Ecto neural progenitor cell (in vitro differentiated cells): Measurements from ENCODE around the gene TMPRSS6.
A peak's percentile ranks its signal among the peaks of the same experiment; 100 is the strongest.

ENCODE experiments used
- DNase-seq: peaks from one replicate; pipeline ENCODE4 v3.0.0-alpha.2; 2018; ENCODE audit warnings: low spot score

TMPRSS6 gene

DNA sequence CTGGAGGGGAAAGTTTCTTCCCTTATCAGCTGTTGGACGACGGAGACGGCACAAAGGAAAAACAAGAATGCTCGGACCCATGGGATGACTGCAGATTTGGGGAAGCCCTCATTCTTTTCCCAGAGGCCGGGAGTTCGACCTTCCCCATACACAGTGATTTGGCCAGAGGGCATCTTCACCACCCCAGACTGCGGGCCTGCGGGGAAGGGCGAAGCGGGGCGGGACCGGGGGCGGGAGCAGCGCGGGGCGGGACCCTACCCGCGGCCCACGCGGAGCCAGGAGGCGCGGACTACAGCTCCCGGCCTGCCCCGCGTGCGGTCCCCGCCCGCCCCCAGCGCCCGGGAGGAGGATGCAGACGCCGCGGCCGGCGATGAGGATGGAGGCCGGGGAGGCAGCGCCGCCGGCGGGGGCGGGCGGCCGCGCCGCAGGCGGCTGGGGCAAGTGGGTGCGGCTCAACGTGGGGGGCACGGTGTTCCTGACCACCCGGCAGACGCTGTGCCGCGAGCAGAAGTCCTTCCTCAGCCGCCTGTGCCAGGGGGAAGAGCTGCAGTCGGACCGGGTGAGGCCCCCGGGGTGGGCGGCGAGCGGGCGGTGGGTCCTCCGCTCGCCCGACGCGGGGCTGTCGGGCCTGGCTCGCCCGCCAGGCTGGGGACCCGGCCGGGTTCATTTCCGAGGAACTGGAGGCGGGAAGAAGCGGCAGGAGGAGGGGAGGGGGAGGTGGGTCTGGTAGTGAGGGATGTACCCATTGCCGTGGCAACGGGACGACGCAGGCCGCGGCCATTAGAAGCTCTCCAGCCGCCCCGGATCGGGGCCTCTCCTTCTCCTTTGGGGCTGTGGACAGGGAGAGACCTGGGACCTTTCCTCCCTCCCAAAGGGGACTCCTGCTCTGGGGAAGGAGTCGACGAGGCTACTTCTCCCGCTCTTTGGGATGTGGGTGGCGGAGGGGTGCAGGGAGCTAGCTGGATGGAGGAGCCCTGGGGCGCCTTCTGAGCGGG is 57.8 kb downstream of the TMPRSS6 start, which contains the start of gene KCTD17:
TSS of gene KCTD17 (plus strand) at position 352 of the 995 bp plus-strand sequence. CDS start at position 371, 19 bp downstream.
- peak; percentile 80 for DNase-seq

DNA sequence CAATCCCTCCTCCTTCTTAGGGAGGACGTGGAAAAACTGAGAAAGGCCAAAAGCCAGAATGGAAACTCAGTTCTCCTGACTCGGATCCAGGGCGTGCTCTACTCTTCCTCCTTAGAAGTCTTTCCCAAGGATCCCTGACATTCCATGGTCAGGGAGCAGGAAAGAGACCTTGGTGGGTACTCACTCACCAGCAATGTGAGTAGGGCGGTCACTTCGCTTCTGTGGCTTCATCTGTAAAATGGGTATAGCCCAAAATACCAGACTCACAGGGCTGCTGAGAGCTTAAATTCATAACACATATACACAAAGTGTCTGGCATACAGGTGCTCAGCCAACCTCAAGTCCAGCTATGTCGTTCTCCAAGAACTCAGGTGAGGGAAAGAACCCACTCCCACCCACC is 58.6 kb downstream of the TMPRSS6 start:
- DNase-seq: no peak

DNA sequence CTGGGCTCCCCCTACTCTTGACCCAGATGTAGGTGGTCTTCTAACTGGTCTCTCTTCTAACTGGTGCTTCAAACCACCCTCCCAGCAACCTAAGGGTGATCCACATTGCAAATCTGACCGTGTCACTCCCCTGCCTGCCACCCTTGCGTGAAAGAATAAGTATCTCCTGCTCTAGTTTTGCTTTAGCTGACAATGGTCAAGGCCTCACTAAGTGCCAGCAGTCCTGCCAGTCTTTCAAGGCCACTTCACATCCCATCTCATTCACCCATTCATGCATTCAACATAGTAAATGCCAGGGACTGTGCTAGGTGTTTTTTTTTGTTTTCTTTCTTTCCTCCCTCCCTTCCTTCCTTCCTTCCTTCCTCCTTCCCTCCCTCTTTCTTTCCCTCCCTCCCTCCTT is 60.3 kb downstream of the TMPRSS6 start:
- DNase-seq: no peak

DNA sequence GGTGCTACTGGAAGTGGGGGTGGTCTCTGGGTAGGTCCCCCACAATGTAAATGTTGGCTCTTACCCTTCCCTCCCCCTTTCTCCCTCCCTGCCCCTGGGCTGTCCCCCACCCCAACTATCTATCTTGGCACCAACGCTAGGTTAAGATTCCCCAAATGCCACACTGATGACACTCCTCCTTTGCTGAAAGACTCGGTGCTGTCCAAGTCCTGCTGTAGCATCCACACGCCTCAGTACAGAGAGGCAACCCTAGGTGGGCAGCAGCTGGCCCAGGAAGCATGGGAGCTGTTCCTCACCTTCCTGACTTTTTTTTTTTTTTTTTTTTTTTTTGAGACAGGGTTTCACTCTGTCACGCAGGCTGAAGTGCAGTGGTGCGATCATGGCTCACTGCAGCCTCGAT is 61.4 kb downstream of the TMPRSS6 start:
- DNase-seq: no peak

DNA sequence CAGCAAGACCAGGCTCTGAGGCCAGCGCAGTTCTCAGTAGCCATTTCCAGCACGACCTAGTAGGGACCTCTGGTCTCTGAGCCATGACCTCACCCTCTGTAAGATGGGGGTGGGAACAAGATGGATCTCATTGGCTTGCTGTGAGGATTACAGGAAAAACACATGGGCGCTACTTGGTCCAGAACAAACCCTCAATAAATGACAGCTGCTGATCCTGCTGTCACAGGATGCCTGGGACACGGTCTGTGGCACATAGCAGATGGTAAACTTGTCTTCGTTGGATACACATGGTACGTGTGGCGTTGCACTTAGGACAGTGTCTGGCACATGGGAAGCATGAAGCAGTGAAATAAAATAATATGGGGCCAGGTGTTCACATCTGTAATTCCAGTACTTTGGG is 62.5 kb downstream of the TMPRSS6 start:
- DNase-seq: no peak

DNA sequence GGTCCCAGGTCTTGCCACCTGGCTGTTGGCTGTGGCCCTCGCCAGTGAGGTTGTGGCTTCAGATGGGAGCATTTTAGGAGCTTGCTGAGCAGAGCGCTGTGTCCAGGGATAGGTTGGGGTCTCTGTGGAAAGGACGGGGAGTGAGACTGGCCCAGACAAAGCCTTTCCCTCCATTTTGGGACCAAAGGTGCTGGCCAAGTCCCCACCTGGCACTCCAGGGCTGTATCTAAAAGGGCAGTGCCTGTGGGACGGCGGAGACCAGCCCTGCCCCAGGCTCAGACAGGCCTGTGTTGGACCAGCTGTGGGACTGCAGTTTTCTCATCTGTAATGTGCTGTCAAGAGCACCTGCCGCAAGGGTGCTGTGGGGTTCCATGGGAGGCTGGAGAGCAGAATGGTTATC is 62.9 kb downstream of the TMPRSS6 start:
- no peak for DNase-seq

DNA sequence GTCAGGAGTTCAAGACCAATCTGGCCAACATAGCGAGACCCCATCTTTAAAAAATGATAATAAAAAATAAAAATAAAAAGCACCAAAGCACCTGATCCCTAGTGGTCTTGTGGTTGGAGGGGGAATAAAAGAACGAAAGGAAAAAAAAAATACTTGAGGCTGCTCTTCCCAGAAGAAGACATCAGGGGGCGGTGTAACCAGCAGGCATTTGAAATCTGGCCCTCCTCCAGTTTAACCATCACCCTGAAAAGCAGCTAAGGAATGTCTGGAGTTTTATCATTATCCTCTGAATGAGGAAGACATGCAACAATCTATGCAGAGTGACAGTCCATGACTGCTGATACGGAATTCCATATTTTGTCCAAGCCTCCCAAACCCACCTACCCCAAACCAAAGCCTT is 63.6 kb downstream of the TMPRSS6 start:
- DNase-seq: no peak

DNA sequence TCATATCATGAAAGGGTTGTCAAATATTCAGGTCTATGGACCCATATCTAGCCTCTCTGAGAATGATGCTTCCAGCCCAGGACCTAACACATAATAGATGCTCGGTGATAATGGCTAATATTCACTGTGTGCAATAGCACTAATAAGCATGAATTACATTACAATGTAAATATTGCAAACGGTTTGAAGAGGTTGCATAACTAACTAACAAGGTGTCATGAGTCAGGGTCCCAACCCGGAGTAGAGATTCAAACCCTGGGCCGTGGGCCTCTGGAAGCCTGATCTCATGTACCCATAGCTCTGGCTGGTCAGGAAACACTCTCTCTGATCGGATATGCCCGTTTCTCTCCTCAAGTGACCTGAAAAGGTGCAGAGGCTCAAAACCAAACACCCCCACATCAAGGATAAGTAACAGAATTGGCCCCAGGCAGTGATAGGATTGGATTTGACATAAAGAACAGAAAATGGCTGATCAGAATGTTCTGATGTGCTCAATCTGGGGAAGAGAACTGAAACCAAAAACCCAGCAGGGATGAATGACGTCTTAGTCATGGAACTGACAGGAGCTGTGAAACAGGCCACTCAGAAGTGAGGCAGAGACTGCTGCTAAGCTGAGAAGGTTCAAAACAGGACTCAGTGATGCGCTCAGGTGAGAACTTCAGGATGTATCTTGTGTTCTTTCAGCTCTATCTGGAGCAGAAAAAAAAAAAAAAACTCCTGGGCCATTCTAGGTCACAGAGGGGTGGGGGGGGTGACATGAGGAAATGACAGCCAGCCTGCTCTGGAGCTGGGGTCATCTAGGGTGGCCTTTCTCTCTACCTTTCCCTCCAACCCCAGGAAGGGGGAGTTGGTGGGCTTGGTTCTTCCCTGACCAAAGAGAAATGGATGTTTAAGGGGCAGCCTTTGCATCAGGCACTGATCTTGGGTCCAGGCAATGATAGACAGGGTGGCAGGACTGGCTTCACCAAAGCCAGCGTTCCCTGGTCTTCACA is 64.6 kb downstream of the TMPRSS6 start:
- no peak for DNase-seq

DNA sequence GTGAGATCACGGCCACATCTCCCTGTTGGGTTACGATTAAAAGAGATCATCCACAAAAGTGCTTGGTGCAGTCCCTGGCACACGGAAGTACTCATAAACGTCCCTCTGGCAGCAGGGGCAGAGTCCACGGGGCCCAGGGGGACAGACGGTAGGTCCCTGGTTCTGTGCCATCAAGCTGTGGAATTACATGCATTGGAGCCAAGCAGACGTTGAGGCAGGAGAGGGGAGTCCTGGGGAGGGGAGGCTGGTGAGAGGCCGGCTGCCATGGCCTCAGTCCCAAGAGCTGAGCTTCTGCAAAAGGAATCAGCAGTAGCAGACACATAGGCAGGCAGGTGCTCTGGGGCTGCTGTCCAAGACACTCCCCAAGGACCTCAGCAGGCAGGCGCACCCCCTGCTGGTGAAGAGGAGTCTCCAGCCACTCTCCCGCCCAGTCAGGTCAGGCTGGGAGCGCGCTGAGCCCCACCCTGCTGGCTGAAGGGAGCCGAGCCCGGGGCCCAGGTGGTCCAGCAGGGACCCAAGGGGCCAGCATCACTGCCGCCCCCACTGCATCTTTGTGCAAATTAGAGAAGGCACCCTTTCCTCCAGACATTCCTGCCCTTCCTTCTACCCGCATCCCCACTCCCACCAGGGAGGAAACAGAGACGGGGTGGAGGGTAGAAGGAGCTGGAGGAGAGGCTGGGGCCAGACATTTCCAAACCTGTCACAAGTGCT is 65.5 kb downstream of the TMPRSS6 start:
- no peak for DNase-seq

DNA sequence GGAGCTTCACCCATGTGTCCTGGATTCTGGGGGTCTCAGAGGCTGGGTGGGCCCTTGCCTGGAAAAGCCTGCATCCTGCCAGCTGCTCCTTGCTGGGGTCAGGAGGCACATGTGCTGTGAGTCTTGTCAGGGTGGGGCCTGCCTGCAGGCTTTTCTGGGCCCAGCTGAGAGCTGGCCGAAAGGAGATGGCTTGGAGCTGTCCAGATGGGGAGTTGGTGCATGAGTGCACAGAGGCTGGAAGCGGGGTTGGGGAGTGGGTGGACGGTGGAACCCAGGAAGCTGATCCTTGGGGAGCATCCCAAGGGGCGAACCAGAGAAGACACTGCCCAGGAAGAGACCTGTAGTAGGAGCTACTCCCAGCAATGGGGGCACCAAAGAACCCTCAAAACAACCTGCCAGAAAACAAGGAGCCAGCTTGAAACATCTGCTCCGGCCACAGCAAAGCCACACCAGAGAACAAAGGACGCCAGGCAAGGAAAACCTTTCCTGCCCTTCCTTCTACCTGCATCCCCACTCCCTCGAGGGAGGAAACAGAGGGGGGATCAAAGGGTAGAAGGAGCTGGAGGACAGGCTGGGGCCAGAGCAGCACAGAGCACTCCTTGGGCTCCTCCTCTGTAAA is 66.2 kb downstream of the TMPRSS6 start:
- no peak for DNase-seq

DNA sequence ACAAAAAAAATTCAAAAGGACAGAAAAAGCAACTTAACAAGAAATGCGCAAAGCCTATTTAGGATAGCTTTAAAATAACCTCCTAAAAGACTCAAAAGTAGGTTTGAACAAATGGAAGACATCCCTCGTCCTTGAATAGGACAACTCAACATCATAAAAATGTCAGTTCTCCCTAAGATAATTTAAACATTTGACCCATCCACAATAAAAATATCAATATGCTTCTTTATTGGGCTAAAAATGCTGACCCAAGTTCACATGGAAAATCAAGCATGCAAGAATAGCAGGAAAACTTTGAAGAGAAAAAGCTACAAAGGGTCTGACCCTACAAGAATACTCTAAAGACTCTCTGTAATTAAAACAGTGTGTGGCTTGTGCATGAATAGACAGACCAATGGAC is 70.0 kb downstream of the TMPRSS6 start:
- no peak for DNase-seq

DNA sequence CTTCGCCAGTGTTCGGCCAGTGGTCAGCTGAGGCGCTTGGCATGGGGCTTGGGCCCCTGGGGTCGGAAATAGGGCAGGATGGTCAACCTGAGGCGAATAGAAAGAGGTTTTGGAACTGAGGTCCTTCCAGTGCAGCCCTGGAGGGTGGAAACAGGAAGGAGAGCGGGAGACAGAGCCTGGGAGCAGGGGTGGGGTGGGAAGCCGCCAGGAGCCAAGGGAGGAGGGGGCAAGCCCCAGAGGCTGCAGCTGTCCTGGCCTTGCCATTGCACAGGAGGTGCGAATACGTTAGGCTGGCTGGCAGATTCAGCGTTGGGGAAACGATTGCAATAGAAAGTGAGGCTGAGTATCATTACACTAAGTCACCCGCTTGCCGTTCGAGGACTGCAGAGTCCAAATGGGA is 71.8 kb downstream of the TMPRSS6 start:
- no peak for DNase-seq

DNA sequence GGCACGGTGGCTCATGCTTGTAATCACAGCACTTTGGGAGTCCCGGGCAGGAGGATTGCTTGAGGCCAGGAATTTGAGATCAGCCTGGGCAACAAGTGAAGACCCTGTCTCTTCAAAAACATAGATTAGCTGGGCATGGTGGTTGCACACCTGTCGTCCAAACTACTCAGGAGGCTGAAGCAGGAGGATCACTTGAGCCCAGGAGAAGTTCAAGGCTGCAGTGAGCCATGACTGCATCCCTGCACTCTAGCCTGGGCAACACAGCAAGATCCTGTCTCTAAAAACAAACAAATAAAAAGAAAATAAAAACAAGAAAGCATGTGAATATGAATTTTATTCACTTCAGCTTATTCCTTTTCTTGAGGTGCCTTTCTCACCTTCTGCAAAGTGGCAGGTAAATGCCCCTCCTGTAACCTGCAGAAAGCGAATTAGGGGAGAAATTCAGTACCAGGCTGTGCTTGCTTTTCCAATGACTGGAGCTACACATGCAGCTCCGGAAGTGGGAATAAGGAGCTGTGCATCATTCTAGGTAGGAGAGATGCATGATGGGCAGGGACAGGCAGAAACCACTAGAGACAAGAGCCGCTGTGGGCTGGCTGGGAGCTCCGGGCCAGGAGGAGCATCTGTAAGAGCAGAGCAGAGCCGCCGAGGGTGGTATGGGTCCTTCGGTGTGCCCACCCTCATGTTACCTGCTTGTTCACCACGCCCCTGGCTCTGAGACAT is 72.7 kb downstream of the TMPRSS6 start:
- DNase-seq: no peak

DNA sequence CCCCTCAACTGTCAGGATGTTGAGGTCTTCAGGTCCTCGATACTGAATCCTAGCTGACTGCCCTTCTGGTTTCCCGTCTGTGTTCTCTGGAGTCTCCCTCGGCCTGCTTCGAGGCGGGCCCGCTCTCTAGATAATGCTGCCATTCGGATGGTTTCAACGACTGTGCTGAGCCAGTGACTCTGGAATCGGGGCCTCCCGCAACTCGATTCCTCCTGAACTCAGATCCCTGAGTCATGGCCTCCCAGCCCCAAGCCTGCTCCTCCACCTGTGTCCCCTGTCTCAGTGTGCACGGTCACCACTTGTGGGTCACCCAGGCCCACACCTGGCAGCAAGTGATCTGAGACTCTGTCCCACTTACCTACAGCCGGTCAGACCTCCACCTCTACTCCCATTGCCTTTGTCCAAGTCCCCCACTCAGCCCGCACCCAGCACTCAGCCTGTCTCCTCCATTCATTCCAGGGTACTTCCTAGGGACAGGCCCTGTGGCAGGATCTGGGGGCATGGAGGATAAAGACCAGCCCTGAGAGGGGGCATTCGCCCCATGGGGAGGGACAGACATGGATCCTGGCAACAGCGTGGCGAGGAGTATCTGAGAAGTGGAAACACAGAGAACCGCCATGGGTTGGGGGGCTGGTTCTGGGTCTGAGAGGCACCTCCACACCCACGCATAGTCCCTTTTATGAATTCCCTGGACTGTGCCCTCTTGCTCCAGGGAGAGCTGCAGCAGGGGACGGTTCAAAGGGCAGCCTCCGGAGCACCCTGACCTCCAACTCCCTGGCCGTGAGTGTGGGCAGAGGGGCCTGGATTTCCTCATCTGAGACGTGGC is 75.7 kb downstream of the TMPRSS6 start:
- no peak for DNase-seq

DNA sequence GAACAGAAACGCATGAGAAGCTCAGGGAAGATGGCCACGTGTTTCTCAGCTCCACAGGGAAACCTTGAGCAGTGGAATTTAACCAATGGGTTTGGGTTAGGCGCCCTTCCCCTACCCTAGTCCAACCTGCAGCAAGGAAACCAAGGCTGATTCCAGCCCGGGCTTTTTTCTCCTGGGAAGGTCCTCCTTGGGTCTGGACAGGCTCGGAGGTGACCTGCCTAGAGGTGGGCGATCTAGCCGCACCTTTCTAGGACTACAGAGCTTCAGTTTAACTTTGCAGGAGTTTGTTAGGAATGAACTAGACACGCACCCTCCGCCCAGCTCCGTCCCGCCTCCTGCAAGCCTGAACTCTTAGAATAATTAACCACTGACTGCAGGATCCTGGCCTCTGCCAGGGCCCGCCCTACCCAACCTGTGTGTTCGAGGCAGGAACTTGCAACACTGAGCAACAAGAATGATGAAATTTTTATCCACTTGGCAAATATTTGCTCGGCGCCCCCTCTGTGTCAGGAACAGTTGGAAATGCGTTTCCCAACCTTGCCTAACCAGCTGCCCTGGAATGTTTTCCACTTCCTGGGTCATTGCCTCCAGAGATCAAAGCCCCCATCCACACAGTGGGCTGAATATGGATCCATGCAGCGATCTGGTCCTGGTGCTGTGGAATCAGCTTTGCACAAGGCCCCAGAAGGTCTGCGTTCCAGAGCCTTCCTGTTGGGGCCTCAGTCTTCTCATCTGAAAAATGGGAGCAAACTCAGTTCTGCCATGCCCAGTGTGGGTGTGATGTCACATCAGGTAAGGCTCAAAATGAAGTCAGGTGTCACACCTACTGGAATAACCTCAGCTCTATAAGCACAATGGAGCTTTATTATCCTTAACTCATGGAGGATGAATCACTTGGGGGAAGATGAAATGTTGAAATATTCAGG is 76.7 kb downstream of the TMPRSS6 start:
- no peak for DNase-seq

DNA sequence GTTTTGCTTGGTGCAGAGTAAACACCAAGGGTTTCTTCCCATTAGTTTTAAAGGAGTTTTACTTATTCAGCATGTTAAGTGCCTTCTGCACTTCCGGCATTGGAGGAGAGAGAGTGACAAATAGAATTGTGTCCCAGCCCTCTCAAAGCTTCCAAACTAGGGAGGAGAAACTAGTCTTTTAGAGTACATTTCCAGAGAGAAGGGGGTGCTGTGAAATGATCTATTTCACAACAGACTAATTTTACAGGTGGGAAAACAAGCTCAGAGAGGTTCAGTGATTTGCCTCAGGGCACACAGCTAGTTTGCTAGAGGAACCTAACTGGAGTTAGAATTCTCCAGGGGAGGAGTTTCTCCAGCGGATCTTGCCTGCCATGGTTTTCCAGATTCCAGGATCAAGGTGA is 77.4 kb downstream of the TMPRSS6 start:
- no peak for DNase-seq

DNA sequence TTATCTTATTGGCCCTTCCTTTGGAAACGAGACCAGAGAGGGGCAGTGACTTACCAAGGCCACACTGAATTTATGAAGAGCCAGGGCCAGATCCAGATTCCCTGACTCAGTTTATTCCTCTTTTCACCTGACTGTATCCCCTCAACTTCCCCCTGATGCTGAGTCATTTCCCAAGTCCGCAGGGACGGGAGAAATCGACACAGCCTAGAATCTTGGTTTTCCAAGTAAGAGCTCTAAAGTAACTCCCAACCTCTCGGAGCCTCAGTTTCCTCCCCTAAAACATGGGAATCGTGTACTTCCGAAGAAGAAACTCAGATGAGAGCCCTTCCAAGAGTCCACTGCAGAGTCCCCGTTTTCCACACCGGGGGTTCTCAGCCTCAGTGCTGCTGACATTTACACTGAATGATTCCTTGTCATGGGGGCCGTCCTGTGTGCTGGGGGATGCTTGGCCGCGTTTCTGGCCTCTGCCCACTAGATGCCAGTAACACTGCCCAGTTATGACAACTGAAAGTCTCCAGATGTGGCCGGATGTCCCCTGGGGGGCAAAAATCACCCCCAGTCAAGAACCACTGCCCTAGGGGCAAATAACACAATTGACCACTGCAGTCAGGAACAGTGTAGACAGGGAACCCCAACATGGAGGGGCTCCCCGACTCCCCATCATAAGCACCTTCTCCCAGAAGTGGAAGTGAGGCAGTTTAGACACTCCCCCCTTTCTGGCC is 78.8 kb downstream of the TMPRSS6 start:
- DNase-seq: no peak
